GM12875 (cell line): ENCODE results near the gene NAALADL2.
"Not testable (repeated sequence)": the region's sequence is repeated elsewhere in the genome, so short reads cannot be mapped to it uniquely, and the experiment has no call there.

Experiments used
- H3K4me3 ChIP-seq: one replicate; pipeline ENCODE4 v1.5.1; 2011; ENCODE audit warnings: low read depth, low read length, control low read depth
- CTCF ChIP-seq: IDR thresholded peaks from 2 replicates; pipeline ENCODE4 v1.5.1; 2011; ENCODE audit warnings: low read depth, mild to moderate bottlenecking, control low read depth, inconsistent platforms, low read length, moderate library complexity, borderline replicate concordance; ENCODE audit not compliant: insufficient read depth

Gene NAALADL2

GRCh38 chr3:175778994-175779393 lies 919.9 kb downstream of the NAALADL2 start:
- TF ChIP-seq CTCF = no peak

GRCh38 chr3:175787109-175787508 lies 928.0 kb downstream of the NAALADL2 start:
- not testable (repeated sequence) for H3K4me3 ChIP-seq

More at GRCh38 chr3:175778994-175779393, 919.9 kb downstream of the NAALADL2 start:
- H3K4me3 ChIP-seq = no peak overlapping the region

- no peak for TF ChIP-seq CTCF
- no peak overlapping the region for H3K4me3 ChIP-seq
Observed at GRCh38 chr3:175792245-175792644, 933.1 kb downstream of the NAALADL2 start.

- no peak for TF ChIP-seq CTCF
- H3K4me3 ChIP-seq = no peak overlapping the region
Observed at GRCh38 chr3:175798326-175798725, 939.2 kb downstream of the NAALADL2 start.

- H3K4me3 ChIP-seq = no peak overlapping the region
- TF ChIP-seq CTCF = no peak
Observed at GRCh38 chr3:175805825-175806224, 946.7 kb downstream of the NAALADL2 start.

- TF ChIP-seq CTCF = no peak
- no peak overlapping the region for H3K4me3 ChIP-seq
Observed at GRCh38 chr3:175807175-175807574, 948.0 kb downstream of the NAALADL2 start.

- TF ChIP-seq CTCF = no peak
Observed at GRCh38 chr3:175818811-175819464, 959.8 kb downstream of the NAALADL2 start.

GRCh38 chr3:175822766-175823491 lies 963.8 kb downstream of the NAALADL2 start:
- not testable (repeated sequence) for H3K4me3 ChIP-seq

More at GRCh38 chr3:175818811-175819464, 959.8 kb downstream of the NAALADL2 start:
- H3K4me3 ChIP-seq = no peak overlapping the region

GRCh38 chr3:175825016-175825580 lies 966.0 kb downstream of the NAALADL2 start:
- not testable (repeated sequence) for H3K4me3 ChIP-seq
